Thoracic aorta (tissue), 2 donors: Measurements from ENCODE around the gene TSHZ2. TPM values are rescaled to one million over a fixed set of nuclear protein-coding genes. Genes with fewer than 3 reads are reported as not detected.
"Not testable (repeated sequence)": the region's sequence is repeated elsewhere in the genome, so short reads cannot be mapped to it uniquely, and the experiment has no call there.

Experiments used
- ATAC-seq: fragments of 150-250 bp; one replicate; pipeline ENCODE4 v1.8.0; 2017; ENCODE audit warnings: low read depth; ENCODE audit not compliant: insufficient number of reproducible peaks, low FRiP score
- DNase-seq: peaks from one replicate; pipeline ENCODE4 v3.0.0-alpha.2; 2020; ENCODE audit warnings: low spot score
- H3K27ac ChIP-seq, 2 donors: fragments of 200-600 bp; sonication (generic); 1 replicate in 1 of 2; 2 replicates in 1 of 2; pipeline ENCODE4 v1.5.1; 2016; ENCODE audit warnings: mild to moderate bottlenecking in 2 of 2, moderate library complexity in 2 of 2
- H3K27me3 ChIP-seq: fragments of 200-600 bp; sonication (generic); replicated peaks from 2 replicates; pipeline ENCODE4 v1.6.0; 2016; ENCODE audit warnings: mild to moderate bottlenecking; ENCODE audit not compliant: insufficient read depth
- H3K36me3 ChIP-seq: fragments of 200-600 bp; sonication (generic); one replicate; pipeline ENCODE4 v1.5.1; 2016
- H3K4me1 ChIP-seq, 2 donors: fragments of 200-600 bp; sonication (generic); 1 replicate in 1 of 2; 2 replicates in 1 of 2; pipeline versions ENCODE4 v1.5.1 to v1.6.0; 2016; ENCODE audit warnings: low read depth in 2 of 2, mild to moderate bottlenecking in 1 of 2; ENCODE audit not compliant: control insufficient read depth in 1 of 2
- H3K4me3 ChIP-seq: fragments of 200-600 bp; sonication (generic); 2 replicates; pipeline ENCODE4 v1.5.1; 2016; ENCODE audit warnings: mild to moderate bottlenecking
- H3K9me3 ChIP-seq: fragments of 200-600 bp; sonication (generic); 2 replicates; pipeline ENCODE4 v1.5.1; 2016
- CTCF ChIP-seq: fragments of 200-600 bp; sonication (generic); IDR thresholded peaks from one replicate; pipeline ENCODE4 v1.5.1; 2019; ENCODE audit warnings: antibody characterized with exemption
- total RNA-seq, 2 donors: library from RNA; depleted of rRNA; stranded (reverse); fragments of >200 nt; gene quantifications; one replicate each; pipeline versions ENCODE4 v1.1.0 to v1.2.3, GENCODE V29; 2016

TSHZ2 gene
- total RNA-seq, 2 donors from 2014 or later: 8.4 to 32.6 TPM

DNA sequence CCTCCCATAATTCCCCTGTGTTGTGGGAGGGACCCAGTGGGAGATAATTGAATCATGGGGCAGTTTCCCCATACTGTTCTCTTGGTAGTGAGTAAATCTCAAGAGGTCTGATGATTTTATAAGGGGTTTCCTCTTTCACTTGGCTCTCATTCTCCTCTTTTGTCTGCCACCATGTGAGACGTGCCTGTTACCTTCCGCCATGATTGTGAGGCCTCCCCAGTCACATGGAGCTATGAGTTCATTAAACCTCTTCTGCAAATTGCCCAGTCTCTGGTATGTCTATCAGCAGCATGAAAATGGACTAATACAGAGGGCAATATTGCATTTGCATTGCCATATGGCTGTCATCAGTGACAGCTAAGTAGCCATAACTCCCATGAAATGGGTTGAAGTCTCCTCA lies 558.3 kb downstream of the TSHZ2 start:
- Histone ChIP-seq H3K27ac (no peak overlapping the region), H3K27me3 (no peaks in the 10 kb centered on the region), H3K9me3 (no peaks in the 10 kb centered on the region), H3K4me1 (no peaks in the 10 kb centered on the region), H3K36me3 (no peaks in the 10 kb centered on the region), H3K4me3 (no peak overlapping the region)
- no peak for TF ChIP-seq CTCF
- ATAC-seq: no peak
- DNase-seq: no peak

- H3K27me3 ChIP-seq, H3K4me1 ChIP-seq, H3K36me3 ChIP-seq, DNase-seq, H3K9me3 ChIP-seq, H3K4me3 ChIP-seq, H3K27ac ChIP-seq, ATAC-seq: not testable (repeated sequence)
Measured at GRCh38 chr20:53532654-53533312, 560.6 kb downstream of the TSHZ2 start.

DNA sequence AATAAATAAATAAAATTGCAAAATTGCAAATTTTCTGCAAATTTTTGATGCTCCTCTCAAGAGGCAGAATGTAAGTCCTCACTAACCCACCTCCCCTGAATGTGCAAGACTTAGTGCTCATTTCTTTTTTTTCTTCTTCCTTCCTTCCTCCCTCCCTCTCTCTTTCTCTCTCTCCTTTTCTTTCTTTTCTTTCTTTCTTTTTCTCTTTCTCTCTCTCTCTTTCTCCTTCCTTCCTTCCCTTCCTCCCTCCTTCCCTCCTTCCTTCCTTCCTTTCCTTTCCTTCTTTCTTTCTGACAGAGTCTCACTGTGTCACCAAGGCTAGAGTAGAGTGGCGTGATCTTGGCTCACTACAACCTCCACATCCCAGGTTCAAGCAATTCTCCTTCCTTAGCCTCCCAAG lies 561.3 kb downstream of the TSHZ2 start:
- Histone ChIP-seq H3K4me3 (no peak overlapping the region), H3K9me3 (no peaks in the 10 kb centered on the region), H3K27ac (no peak overlapping the region), H3K27me3 (no peaks in the 10 kb centered on the region), H3K4me1 (no peaks in the 10 kb centered on the region), H3K36me3 (no peaks in the 10 kb centered on the region)
- ATAC-seq: no peak
- TF ChIP-seq CTCF: no peak
- no peak for DNase-seq

DNA sequence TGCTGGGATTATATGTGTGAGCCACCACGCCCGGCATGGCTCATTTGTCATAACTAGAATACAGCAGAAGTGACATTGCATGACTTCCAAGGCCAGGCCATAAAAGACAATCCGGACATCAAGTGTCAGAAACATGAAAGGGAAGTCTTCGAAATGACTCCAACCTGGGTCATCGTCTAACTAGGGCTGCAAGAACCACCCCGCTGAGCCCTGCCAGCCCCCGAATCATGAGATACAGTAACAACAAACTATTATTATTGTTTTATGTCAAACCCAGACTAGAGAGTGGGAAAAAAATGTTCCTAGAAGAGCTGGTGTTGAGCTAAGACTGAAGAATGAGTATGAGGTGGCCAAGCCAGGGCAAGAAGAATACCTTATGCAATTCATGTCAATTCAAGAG lies 561.9 kb downstream of the TSHZ2 start:
- no peak overlapping the region for H3K27ac ChIP-seq
- no peaks in the 10 kb centered on the region for H3K36me3 ChIP-seq
- H3K4me1 ChIP-seq: no peaks in the 10 kb centered on the region
- H3K27me3 ChIP-seq: no peaks in the 10 kb centered on the region
- no peak for TF ChIP-seq CTCF
- DNase-seq (no peak), ATAC-seq (no peak)
- H3K9me3 ChIP-seq: no peaks in the 10 kb centered on the region
- H3K4me3 ChIP-seq: no peak overlapping the region

- Histone ChIP-seq H3K36me3 (no peaks in the 10 kb centered on the region), H3K4me3 (no peak overlapping the region), H3K9me3 (no peaks in the 10 kb centered on the region), H3K4me1 (no peaks in the 10 kb centered on the region), H3K27me3 (no peaks in the 10 kb centered on the region), H3K27ac (no peak overlapping the region)
- DNase-seq: no peak
- no peak for ATAC-seq
- no peak for TF ChIP-seq CTCF
Measured at GRCh38 chr20:53535878-53536277, 563.7 kb downstream of the TSHZ2 start.

- ATAC-seq, H3K4me3 ChIP-seq, H3K4me1 ChIP-seq, H3K27ac ChIP-seq, H3K9me3 ChIP-seq, H3K27me3 ChIP-seq, DNase-seq, H3K36me3 ChIP-seq: not testable (repeated sequence)
Measured at GRCh38 chr20:53536382-53536781, 564.2 kb downstream of the TSHZ2 start.
